ENCODE measurements around the gene RERG. TPM values are rescaled to one million over a fixed set of nuclear protein-coding genes. Genes with fewer than 3 reads are reported as not detected.

RERG gene
- total RNA-seq, 1 donor from 2014 or later: not detected

DNA sequence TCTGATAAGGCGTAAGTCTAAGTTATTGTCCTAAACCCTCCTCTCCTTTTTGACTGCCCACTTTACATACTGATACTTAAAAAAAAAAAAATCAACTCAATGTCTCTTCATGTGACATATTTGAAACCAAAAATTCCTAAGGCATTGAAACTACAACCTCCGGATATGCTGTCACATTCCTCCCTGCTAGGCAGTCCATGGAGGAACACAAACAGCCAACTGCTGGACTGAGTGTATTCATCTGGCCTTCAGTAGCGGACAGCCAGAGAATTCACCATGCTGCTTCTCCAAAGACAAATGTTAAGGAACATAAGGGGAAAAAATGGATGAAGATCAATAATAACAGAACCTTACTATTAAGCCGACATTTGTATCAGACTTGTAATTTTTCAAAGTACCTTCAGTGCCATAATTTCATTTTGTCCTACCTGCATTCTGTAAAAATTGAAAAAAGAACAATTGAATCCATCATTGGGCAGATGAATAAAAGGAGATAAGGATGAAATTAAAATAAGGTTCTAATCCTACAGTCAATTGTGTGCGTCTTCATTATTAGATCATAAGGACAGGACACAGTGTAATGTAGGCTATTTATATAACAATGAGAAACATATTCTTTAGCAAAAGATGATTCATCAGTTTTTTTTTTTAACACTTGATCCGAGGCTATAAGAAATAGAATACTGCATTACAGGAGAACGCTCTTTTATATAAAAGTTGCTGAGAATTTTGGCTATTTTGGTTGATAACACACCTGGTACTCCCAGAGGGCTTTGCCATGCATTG lies 12.2 kb downstream of the RERG start:
- Mint-ChIP-seq H3K27me3 (peaks cover 14% of the 10 kb centered on the region), H3K9me3 (no peaks in the 10 kb centered on the region), H3K36me3 (ENCODE audit: low read depth) (no peaks in the 10 kb centered on the region), H3K4me1 (no peaks in the 10 kb centered on the region), H3K4me3 (no peak overlapping the region), H3K27ac (no peak overlapping the region)
- POLR2A ChIA-PET: no interaction called here
- intact Hi-C loops (cut with micrococcal nuclease): no loop called here
- CTCF ChIA-PET: interaction anchor here (1.4 kb wide), 1 partner anchor 11 kb away, joined by 4 read pairs; no protein-coding TSS in a partner anchor
- DNase-seq (no peak), ATAC-seq (ENCODE audit: low read depth) (no peak)
- TF ChIP-seq, protein P1, sequence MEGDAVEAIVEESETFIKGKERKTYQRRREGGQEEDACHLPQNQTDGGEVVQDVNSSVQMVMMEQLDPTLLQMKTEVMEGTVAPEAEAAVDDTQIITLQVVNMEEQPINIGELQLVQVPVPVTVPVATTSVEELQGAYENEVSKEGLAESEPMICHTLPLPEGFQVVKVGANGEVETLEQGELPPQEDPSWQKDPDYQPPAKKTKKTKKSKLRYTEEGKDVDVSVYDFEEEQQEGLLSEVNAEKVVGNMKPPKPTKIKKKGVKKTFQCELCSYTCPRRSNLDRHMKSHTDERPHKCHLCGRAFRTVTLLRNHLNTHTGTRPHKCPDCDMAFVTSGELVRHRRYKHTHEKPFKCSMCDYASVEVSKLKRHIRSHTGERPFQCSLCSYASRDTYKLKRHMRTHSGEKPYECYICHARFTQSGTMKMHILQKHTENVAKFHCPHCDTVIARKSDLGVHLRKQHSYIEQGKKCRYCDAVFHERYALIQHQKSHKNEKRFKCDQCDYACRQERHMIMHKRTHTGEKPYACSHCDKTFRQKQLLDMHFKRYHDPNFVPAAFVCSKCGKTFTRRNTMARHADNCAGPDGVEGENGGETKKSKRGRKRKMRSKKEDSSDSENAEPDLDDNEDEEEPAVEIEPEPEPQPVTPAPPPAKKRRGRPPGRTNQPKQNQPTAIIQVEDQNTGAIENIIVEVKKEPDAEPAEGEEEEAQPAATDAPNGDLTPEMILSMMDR (IDR thresholded peaks at IDR 0.05): no peak

DNA sequence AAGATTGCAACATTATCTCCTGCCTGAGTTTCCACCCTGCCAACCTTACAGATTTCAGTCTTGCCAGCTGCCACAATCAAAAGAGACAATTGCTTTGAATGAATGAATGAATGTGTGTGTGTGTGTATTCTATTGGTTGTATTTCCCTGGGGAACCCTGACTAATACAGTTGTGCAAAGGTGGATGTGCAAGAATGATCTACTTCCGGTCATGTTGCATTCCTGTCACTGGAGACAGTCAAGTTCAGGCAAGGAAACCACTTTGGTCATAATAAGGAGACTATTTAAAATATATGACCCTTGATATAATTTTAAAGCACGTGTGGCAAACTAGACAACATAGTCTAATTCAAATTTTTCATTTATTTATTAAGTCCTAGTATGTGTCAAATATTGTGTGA lies 13.1 kb downstream of the RERG start:
- DNase-seq: no peak
- no peaks in the 10 kb centered on the region for H3K4me1 Mint-ChIP-seq
- POLR2A ChIA-PET: no interaction called here
- H3K36me3 Mint-ChIP-seq (ENCODE audit: low read depth): no peaks in the 10 kb centered on the region
- no peak overlapping the region for H3K27ac Mint-ChIP-seq
- TF ChIP-seq, protein P1 (IDR thresholded peaks at IDR 0.05): no peak
- peaks cover 14% of the 10 kb centered on the region for H3K27me3 Mint-ChIP-seq
- intact Hi-C loops (cut with micrococcal nuclease): no loop called here
- no peak overlapping the region for H3K4me3 Mint-ChIP-seq
- no peak for ATAC-seq (ENCODE audit: low read depth)
- no peaks in the 10 kb centered on the region for H3K9me3 Mint-ChIP-seq
- CTCF ChIA-PET: no interaction called here

DNA sequence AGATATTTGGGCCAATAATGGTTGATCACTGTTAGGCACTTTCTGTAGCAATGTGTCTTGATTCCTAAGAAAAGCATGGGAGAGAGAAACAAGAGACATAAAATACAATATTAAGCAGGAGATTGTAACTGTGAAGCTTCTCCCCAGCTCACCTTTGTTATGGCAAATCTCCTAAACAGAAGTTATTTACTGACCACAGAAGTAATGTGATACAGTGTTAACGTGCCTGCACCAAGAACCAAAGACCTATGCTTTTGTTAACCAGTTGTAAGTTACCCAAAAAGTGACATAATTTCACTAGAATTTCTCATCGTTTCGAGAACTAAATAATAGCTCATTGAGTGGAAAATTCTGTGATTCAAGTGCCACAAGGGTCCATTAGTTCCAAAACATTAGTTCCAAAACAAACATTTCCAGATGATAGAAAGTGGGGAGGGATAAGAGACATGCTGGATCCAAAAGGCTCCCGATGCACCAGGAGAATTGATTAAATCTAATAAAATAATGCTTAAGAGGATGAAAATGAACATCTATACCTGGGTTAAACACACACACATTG lies 14.3 kb downstream of the RERG start:
- peaks cover 17% of the 10 kb centered on the region for H3K27me3 Mint-ChIP-seq
- ATAC-seq (ENCODE audit: low read depth): no peak
- no peak for DNase-seq
- ChIA-PET CTCF (interaction anchor here (1.6 kb wide), 1 partner anchor 14 kb away, joined by 5 read pairs; the partner anchor contains the start of gene RERG), POLR2A (interaction anchor here (0.7 kb wide), 1 partner anchor 436 kb away, joined by 3 read pairs; a partner anchor contains a TSS)
- no peaks in the 10 kb centered on the region for H3K4me1 Mint-ChIP-seq
- TF ChIP-seq, protein P1 (IDR thresholded peaks at IDR 0.05): no peak
- intact Hi-C loops (cut with micrococcal nuclease): no loop called here
- H3K27ac Mint-ChIP-seq: no peak overlapping the region
- H3K9me3 Mint-ChIP-seq: no peaks in the 10 kb centered on the region
- no peak overlapping the region for H3K4me3 Mint-ChIP-seq
- no peaks in the 10 kb centered on the region for H3K36me3 Mint-ChIP-seq (ENCODE audit: low read depth)

DNA sequence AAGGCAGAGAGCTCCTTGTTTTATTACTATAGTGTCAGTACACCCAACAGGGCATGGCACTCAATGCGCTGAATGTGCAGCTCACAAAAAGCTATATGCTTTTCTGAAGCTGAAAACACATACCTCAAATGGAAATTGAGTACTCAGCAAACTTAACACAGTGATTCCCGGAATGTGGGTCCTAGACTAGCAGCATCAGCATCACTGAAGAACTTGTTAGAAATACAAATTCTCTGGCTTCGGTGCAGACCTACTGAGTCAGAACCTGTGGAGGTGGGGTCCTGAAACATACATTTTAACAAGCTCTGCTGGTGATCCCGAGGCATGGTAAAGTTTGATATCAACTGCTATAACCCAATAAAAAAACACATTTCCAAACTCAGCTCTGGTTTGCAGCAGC lies 14.9 kb downstream of the RERG start:
- CTCF ChIA-PET: interaction anchor here (1.6 kb wide), 1 partner anchor 14 kb away, joined by 5 read pairs; the partner anchor contains the start of gene RERG
- Mint-ChIP-seq H3K27ac (no peak overlapping the region), H3K4me3 (no peak overlapping the region), H3K4me1 (no peaks in the 10 kb centered on the region), H3K36me3 (ENCODE audit: low read depth) (no peaks in the 10 kb centered on the region), H3K9me3 (no peaks in the 10 kb centered on the region), H3K27me3 (peaks cover 15% of the 10 kb centered on the region)
- POLR2A ChIA-PET: interaction anchor here (0.7 kb wide), 1 partner anchor 436 kb away, joined by 3 read pairs; a partner anchor contains a TSS
- intact Hi-C loops (cut with micrococcal nuclease): no loop called here
- TF ChIP-seq, protein P1 (IDR thresholded peaks at IDR 0.05): no peak
- ATAC-seq (ENCODE audit: low read depth) (no peak), DNase-seq (no peak)

DNA sequence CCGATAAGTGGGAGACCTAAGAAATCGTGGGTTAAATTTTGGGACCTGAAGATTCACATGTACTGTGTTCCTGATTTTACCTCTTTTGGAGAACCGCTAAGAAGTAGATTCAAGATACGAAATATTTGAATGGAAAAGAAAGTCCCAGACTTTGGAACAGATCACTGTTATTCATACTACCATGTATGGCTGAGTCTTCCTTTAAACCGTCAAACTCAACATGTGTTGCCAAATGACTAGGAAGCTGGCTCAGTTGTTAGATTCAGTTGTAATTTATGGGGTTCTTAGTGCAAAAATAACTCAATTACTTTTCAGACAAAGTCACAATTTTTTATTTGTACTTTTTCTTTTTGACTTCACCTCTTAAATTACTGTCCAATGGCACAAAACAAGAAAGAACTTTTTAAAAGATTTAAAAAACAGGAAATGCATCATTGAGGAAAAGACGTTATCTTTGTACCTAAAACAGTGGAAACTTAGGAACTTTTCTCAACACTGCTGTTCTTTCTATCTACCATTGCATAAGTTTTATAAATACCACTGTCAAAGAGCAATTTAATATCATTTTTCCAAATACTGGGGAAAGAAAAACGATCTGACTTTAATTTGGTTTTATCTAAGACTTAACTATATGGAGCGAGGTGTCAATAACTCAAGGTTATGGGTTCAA lies 15.7 kb downstream of the RERG start:
- no peak overlapping the region for H3K27ac Mint-ChIP-seq
- ChIA-PET CTCF (no interaction called here), POLR2A (no interaction called here)
- peaks cover 15% of the 10 kb centered on the region for H3K27me3 Mint-ChIP-seq
- no peak for DNase-seq
- no peak for ATAC-seq (ENCODE audit: low read depth)
- no peaks in the 10 kb centered on the region for H3K36me3 Mint-ChIP-seq (ENCODE audit: low read depth)
- no peaks in the 10 kb centered on the region for H3K9me3 Mint-ChIP-seq
- intact Hi-C loops (cut with micrococcal nuclease): no loop called here
- TF ChIP-seq, protein P1 (IDR thresholded peaks at IDR 0.05): no peak
- H3K4me1 Mint-ChIP-seq: no peaks in the 10 kb centered on the region
- H3K4me3 Mint-ChIP-seq: no peak overlapping the region
